ENCODE data around the gene ANXA6. TPM values are rescaled to one million over a fixed set of nuclear protein-coding genes. Genes with fewer than 3 reads are reported as not detected.

ANXA6 gene
- total RNA-seq, 1 experiment from 2014 or later, result 190 TPM

- no peak for DNase-seq (ENCODE audit: low read depth)
Observed at GRCh38 chr5:151105561-151105960, 52.0 kb downstream of the ANXA6 start.

- no peak for DNase-seq (ENCODE audit: low read depth)
Observed at GRCh38 chr5:151104795-151105194, 52.8 kb downstream of the ANXA6 start.

GRCh38 chr5:151101746-151102145 lies 55.8 kb downstream of the ANXA6 start:
- no peak for DNase-seq (ENCODE audit: low read depth)

- DNase-seq (ENCODE audit: low read depth), result no peak
Observed at GRCh38 chr5:151101151-151101550, 56.4 kb downstream of the ANXA6 start.

- DNase-seq (ENCODE audit: low read depth), result no peak
Observed at GRCh38 chr5:151100681-151101080, 56.9 kb downstream of the ANXA6 start.

- DNase-seq (ENCODE audit: low read depth), result no peak
Observed at GRCh38 chr5:151098768-151099121, 58.8 kb downstream of the ANXA6 start.

- no peak for DNase-seq (ENCODE audit: low read depth)
Observed at GRCh38 chr5:151097820-151098767, 59.5 kb downstream of the ANXA6 start.

DNA sequence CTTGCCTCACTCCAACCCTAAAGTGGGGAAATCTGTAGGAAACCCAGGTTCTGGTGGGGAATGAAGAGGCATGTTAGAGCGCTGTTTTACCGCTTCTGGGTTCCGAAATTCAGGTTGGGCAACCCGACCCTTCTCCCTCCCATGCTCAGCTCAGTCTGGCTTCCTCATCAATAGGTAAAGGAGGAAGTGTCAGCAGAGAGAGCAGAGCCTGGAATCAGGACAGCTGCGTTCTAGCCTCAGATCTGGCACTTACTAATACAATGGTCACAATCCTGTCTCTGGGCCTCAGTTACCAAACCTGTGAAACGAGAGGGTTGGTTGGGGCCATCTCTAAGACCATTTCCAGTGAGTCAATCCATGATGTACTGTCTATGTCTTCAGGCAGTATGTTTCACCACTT lies 60.5 kb downstream of the ANXA6 start:
- no peak for DNase-seq (ENCODE audit: low read depth)

- no peak for DNase-seq (ENCODE audit: low read depth)
Observed at GRCh38 chr5:151096001-151096373, 61.6 kb downstream of the ANXA6 start.

DNA sequence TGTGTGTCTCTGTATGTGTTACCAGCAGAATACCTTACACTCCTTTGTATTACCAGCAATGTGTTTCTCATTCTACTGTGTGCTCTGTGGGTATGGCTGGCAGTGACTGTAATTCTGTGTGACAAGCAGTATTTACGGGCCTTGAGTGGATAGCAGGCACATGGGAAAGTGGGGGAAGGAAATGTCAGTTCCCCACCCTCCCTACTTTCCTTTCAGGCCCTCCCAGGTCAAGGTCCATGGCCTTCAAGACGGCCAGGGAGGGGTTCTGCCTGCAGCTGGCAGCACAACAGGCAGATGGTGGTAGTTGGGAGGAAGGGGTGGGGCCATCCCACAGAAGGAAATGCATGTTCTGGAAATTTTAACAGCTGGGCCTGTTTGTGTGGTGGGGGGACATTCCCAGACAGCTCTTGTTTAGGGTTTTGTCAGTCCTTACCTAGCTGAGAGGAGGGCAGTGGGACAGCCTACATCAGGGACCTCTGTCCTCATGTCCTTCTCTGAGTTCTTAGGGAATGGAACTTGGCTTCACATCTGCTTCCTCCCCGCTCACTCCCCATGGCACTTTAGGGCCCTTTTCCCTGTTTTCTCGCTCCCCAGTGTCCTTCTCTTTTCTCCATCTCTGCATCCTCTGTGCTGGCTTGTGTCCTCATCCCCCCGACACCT lies 62.1 kb downstream of the ANXA6 start:
- DNase-seq (ENCODE audit: low read depth), result peak; percentile 48

DNA sequence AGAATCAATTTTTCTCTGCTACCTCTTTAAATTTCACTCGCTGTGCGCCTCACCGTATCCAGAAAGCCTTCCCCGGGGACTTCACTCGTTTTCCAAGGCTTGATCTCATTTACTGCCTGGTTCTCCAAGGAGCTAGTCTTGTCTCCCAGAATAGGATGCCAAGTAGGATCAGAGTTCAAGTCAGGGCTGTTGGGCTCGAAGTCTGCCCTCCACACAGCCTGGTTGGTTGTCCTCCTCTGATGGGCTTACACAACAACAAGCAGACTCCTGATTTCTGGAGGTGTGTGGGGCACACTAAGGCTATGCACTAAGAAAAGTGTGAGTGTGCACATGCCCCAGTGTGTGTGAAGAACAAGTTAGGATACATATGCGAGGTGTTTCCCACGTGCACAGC lies 62.7 kb downstream of the ANXA6 start:
- DNase-seq (ENCODE audit: low read depth), result peak; percentile 57

DNA sequence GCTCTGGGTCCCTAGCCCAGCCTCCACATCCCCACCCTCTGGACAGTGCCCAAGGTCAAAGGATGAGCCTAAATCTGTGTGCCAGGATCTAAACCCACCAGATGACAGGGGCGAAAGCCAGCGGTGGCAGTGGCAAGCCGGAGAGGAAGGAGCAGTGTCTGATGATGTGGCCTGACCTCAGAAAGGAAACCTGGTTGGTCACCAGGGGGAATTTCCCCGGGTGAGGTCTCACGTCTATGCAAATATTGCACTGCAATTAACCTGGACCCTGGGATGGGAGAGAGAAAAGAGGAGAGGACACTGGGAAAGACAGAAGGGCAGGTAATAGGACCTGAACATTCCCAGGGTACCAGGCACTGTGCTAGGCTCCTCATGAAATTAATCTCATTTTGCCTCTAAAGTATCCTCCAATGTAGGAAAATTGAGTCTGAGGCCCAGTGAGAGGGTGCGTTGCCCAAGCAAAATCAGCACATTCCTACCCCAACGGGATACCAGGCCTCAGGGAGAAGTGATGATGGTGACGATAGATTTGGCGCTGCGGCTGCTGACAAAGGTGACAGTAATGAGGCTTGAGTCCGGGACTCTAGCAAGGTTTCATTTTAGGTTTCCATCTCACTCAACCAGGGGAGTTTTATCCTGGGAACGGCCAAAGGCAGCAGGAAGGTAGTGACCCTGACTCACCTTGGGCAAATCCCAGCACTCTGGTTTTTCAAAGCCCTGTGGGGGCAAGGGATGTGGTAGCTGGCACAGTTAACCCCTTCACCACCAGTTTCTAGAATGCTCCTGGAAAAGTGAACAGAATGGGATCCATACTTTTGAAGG lies 63.3 kb downstream of the ANXA6 start:
- peak; percentile 84 for DNase-seq (ENCODE audit: low read depth)

GRCh38 chr5:151093476-151093889 lies 64.1 kb downstream of the ANXA6 start:
- peak; percentile 90 for DNase-seq (ENCODE audit: low read depth)

GRCh38 chr5:151092762-151093161 lies 64.8 kb downstream of the ANXA6 start:
- peak; percentile 94 for DNase-seq (ENCODE audit: low read depth)

GRCh38 chr5:151089726-151090125 lies 67.9 kb downstream of the ANXA6 start:
- DNase-seq (ENCODE audit: low read depth), result no peak

DNA sequence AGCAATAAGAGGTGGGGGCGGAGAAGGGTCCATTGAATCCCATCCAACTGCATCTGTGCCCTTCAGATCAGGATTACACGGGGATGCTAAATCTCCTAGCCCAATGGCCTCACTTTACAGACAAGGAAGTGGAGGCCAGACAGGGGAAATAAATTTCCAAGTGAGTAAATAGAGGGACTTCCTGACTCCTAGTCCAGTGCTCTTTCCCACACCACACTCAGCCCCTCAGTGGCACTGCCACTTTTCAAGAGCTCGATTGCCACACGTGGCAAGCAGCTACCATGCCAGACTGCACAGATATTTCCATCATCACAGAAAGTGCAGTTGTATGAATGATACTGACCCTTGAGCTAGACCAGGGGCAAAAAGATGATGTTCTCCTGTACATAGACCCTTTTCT lies 68.6 kb downstream of the ANXA6 start:
- DNase-seq (ENCODE audit: low read depth), result no peak

GRCh38 chr5:151087486-151087885 lies 70.1 kb downstream of the ANXA6 start:
- peak; percentile 49 for DNase-seq (ENCODE audit: low read depth)

- peak; percentile 85 for DNase-seq (ENCODE audit: low read depth)
Observed at GRCh38 chr5:151086905-151087360, 70.6 kb downstream of the ANXA6 start.

- no peak for DNase-seq (ENCODE audit: low read depth)
Observed at GRCh38 chr5:151086192-151086869, 71.2 kb downstream of the ANXA6 start.

- peak; percentile 90 for DNase-seq (ENCODE audit: low read depth)
Observed at GRCh38 chr5:151085517-151086041, 72.0 kb downstream of the ANXA6 start.

GRCh38 chr5:151084363-151084762 lies 73.2 kb downstream of the ANXA6 start:
- no peak for DNase-seq (ENCODE audit: low read depth)
